GM23338 (cell line): ENCODE measurements around the gene TMEM120B. TPM values are rescaled to one million over a fixed set of nuclear protein-coding genes. Genes with fewer than 3 reads are reported as not detected.
A peak's percentile ranks its signal among the peaks of the same experiment; 100 is the strongest.

ENCODE experiments used
- ATAC-seq: fragments of 200-7000 bp; cut with Tn5 transposase; 3 replicates; pipeline ENCODE4 v1.9.1; 2020
- DNase-seq: peaks from one replicate; pipeline ENCODE4 v3.0.0-alpha.2; 2015; ENCODE audit warnings: low spot score
- H2AFZ ChIP-seq: fragments of 200-600 bp; sonication (generic); 2 replicates; pipeline ENCODE4 v1.8.0; 2016; ENCODE audit warnings: antibody characterized with exemption, mild to moderate bottlenecking, moderate library complexity
- H3F3A ChIP-seq: fragments of 200-600 bp; sonication (generic); replicated peaks from 2 replicates; pipeline ENCODE4 v1.8.0; 2017; ENCODE audit warnings: antibody characterized with exemption, mixed run types, low read depth
- H3K27ac ChIP-seq: fragments of 200-600 bp; sonication (generic); 2 replicates; pipeline ENCODE4 v1.6.1; 2016; ENCODE audit warnings: low read depth
- H3K27me3 ChIP-seq: fragments of 200-600 bp; sonication (generic); 2 replicates; pipeline ENCODE4 v1.8.0; 2016; ENCODE audit warnings: mild to moderate bottlenecking, mixed run types, moderate library complexity; ENCODE audit not compliant: insufficient read depth
- H3K36me3 ChIP-seq: fragments of 200-600 bp; sonication (generic); 2 replicates; pipeline ENCODE4 v1.8.0; 2016; ENCODE audit warnings: mild to moderate bottlenecking; ENCODE audit not compliant: insufficient read depth
- H3K4me1 ChIP-seq: fragments of 200-600 bp; sonication (generic); 2 replicates; pipeline ENCODE4 v1.8.0; 2016; ENCODE audit warnings: mild to moderate bottlenecking, moderate library complexity; ENCODE audit not compliant: insufficient read depth
- H3K4me2 ChIP-seq: fragments of 200-600 bp; sonication (generic); 2 replicates; pipeline ENCODE4 v1.7.1; 2017; ENCODE audit warnings: mixed run types
- H3K4me3 ChIP-seq: fragments of 200-600 bp; sonication (generic); 2 replicates; pipeline ENCODE4 v1.6.1; 2016; ENCODE audit warnings: mixed run types
- H3K79me2 ChIP-seq: fragments of 200-600 bp; sonication (generic); replicated peaks from 2 replicates; pipeline ENCODE4 v1.8.0; 2017; ENCODE audit warnings: mild to moderate bottlenecking; ENCODE audit not compliant: insufficient read depth
- H3K9me2 ChIP-seq: fragments of 200-600 bp; sonication (generic); 2 replicates; pipeline ENCODE4 v1.8.0; 2017; ENCODE audit not compliant: insufficient read depth
- H4K20me1 ChIP-seq: fragments of 200-600 bp; sonication (generic); replicated peaks from 2 replicates; pipeline ENCODE4 v1.8.0; 2017; ENCODE audit warnings: mild to moderate bottlenecking; ENCODE audit not compliant: insufficient read depth
- H3K27ac Mint-ChIP-seq: 2 replicates; pipeline ENCODE4 v1.8.0; 2020; ENCODE audit warnings: inconsistent platforms, mild to moderate bottlenecking, moderate library complexity, mixed read lengths
- H3K27me3 Mint-ChIP-seq: 3 replicates; pipeline ENCODE4 v1.8.0; 2022; ENCODE audit warnings: low read depth, mild to moderate bottlenecking, moderate library complexity, mixed read lengths, inconsistent platforms; ENCODE audit not compliant: insufficient read depth, poor library complexity
- H3K36me3 Mint-ChIP-seq: 3 replicates; pipeline ENCODE4 v1.8.0; 2021; ENCODE audit warnings: low read depth, mild to moderate bottlenecking, inconsistent platforms, moderate library complexity, mixed read lengths
- H3K4me1 Mint-ChIP-seq: 3 replicates; pipeline ENCODE4 v1.8.0; 2020; ENCODE audit warnings: mild to moderate bottlenecking, inconsistent platforms, mixed read lengths
- H3K4me3 Mint-ChIP-seq: 3 replicates; pipeline ENCODE4 v1.8.0; 2021; ENCODE audit warnings: moderate library complexity, mild to moderate bottlenecking, inconsistent platforms, mixed read lengths
- H3K9me3 Mint-ChIP-seq: 3 replicates; pipeline ENCODE4 v1.8.0; 2020; ENCODE audit warnings: moderate library complexity, mild to moderate bottlenecking, inconsistent platforms, mixed read lengths
- CREB1 ChIP-seq: fragments of 250-450 bp; sonication (Bioruptor Pico); IDR thresholded peaks from 2 replicates; pipeline ENCODE4 v1.5.0; 2020; ENCODE audit warnings: low read depth, mild to moderate bottlenecking, moderate library complexity
- CTCF ChIP-seq, 2 experiments: fragments of 200-600 bp in 1 of 2; sonication (generic) in 1 of 2; conservative IDR thresholded peaks; 2 replicates each; pipeline versions ENCODE4 v1.5.1 to v1.6.1; 2016 to 2017; ENCODE audit warnings: antibody characterized with exemption in 2 of 2, low read depth in 2 of 2, mild to moderate bottlenecking in 2 of 2, moderate library complexity in 1 of 2
- ETS1 ChIP-seq: IDR thresholded peaks from 2 replicates; pipeline ENCODE4 v1.6.1; 2016; ENCODE audit warnings: antibody characterized with exemption
- EZH2 ChIP-seq: fragments of 200-600 bp; sonication (generic); IDR thresholded peaks from one replicate; pipeline ENCODE4 v1.8.0; 2017; ENCODE audit warnings: antibody characterized with exemption, mild to moderate bottlenecking, low read depth; ENCODE audit not compliant: unreplicated experiment
- EZH2phosphoT487 ChIP-seq: fragments of 200-600 bp; sonication (generic); IDR thresholded peaks from one replicate; pipeline ENCODE4 v1.8.1; 2018; ENCODE audit warnings: antibody characterized with exemption; ENCODE audit not compliant: unreplicated experiment
- JUNB ChIP-seq: IDR thresholded peaks from one replicate; pipeline ENCODE4 v1.6.1; 2016; ENCODE audit warnings: antibody characterized with exemption; ENCODE audit not compliant: unreplicated experiment
- NANOG ChIP-seq: IDR thresholded peaks from 2 replicates; pipeline ENCODE4 v1.6.1; 2016; ENCODE audit warnings: antibody characterized with exemption, borderline replicate concordance
- POLR2AphosphoS5 ChIP-seq: IDR thresholded peaks from 2 replicates; pipeline ENCODE4 v1.6.1; 2016; ENCODE audit warnings: antibody characterized with exemption, low read depth
- REST ChIP-seq: IDR thresholded peaks from one replicate; pipeline ENCODE4 v1.6.1; 2018; ENCODE audit warnings: antibody characterized with exemption; ENCODE audit not compliant: unreplicated experiment
- STAT1 ChIP-seq: IDR thresholded peaks from one replicate; pipeline ENCODE4 v1.6.1; 2016; ENCODE audit warnings: antibody characterized with exemption; ENCODE audit not compliant: unreplicated experiment
- ZNF114 ChIP-seq: fragments of 250-450 bp; sonication (Bioruptor Pico); IDR thresholded peaks from 2 replicates; pipeline ENCODE4 v1.5.0; 2020; ENCODE audit warnings: mild to moderate bottlenecking, moderate library complexity
- ZNF331 ChIP-seq: fragments of 250-450 bp; sonication (Bioruptor Pico); IDR thresholded peaks from 2 replicates; pipeline ENCODE4 v1.5.0; 2020; ENCODE audit warnings: low read depth, mild to moderate bottlenecking, moderate library complexity
- polyA plus RNA-seq: library from polyadenylated mRNA; unstranded; fragments of >200 nt; fragmentation: Nextera tagmentation; extraction: Ambion mirVana; gene quantifications from 2 replicates; pipeline ENCODE4 v1.2.1, GENCODE V29; 2016
- total RNA-seq: library from RNA; depleted of rRNA; stranded (reverse); fragments of >200 nt; shearing (Covaris generic); gene quantifications from 2 replicates; pipeline ENCODE4 v1.2.3, GENCODE V29; 2014
- TF ChIP-seq, protein P1 (sequence below): fragments of 250-450 bp; sonication (Bioruptor Pico); IDR thresholded peaks from 2 replicates; pipeline ENCODE4 v1.5.0; 2020; ENCODE audit warnings: mild to moderate bottlenecking, moderate library complexity

Gene TMEM120B
- total and polyA plus RNA-seq, 2 experiments from 2014 or later: 15.0 to 36.0 TPM

- TF ChIP-seq EZH2phosphoT487 (no peak), EZH2 (no peak), NANOG (no peak), CREB1 (CRISPR knock-in tag) (no peak), ZNF331 (no peak), ETS1 (no peak), STAT1 (no peak), CTCF (conservative IDR thresholded peaks at IDR 0.05; ENCODE audit: low read depth in 2 of 2) (no peak), ZNF114 (CRISPR knock-in tag) (no peak), POLR2AphosphoS5 (no peak), JUNB (no peak), REST (no peak)
- TF ChIP-seq, protein P1, sequence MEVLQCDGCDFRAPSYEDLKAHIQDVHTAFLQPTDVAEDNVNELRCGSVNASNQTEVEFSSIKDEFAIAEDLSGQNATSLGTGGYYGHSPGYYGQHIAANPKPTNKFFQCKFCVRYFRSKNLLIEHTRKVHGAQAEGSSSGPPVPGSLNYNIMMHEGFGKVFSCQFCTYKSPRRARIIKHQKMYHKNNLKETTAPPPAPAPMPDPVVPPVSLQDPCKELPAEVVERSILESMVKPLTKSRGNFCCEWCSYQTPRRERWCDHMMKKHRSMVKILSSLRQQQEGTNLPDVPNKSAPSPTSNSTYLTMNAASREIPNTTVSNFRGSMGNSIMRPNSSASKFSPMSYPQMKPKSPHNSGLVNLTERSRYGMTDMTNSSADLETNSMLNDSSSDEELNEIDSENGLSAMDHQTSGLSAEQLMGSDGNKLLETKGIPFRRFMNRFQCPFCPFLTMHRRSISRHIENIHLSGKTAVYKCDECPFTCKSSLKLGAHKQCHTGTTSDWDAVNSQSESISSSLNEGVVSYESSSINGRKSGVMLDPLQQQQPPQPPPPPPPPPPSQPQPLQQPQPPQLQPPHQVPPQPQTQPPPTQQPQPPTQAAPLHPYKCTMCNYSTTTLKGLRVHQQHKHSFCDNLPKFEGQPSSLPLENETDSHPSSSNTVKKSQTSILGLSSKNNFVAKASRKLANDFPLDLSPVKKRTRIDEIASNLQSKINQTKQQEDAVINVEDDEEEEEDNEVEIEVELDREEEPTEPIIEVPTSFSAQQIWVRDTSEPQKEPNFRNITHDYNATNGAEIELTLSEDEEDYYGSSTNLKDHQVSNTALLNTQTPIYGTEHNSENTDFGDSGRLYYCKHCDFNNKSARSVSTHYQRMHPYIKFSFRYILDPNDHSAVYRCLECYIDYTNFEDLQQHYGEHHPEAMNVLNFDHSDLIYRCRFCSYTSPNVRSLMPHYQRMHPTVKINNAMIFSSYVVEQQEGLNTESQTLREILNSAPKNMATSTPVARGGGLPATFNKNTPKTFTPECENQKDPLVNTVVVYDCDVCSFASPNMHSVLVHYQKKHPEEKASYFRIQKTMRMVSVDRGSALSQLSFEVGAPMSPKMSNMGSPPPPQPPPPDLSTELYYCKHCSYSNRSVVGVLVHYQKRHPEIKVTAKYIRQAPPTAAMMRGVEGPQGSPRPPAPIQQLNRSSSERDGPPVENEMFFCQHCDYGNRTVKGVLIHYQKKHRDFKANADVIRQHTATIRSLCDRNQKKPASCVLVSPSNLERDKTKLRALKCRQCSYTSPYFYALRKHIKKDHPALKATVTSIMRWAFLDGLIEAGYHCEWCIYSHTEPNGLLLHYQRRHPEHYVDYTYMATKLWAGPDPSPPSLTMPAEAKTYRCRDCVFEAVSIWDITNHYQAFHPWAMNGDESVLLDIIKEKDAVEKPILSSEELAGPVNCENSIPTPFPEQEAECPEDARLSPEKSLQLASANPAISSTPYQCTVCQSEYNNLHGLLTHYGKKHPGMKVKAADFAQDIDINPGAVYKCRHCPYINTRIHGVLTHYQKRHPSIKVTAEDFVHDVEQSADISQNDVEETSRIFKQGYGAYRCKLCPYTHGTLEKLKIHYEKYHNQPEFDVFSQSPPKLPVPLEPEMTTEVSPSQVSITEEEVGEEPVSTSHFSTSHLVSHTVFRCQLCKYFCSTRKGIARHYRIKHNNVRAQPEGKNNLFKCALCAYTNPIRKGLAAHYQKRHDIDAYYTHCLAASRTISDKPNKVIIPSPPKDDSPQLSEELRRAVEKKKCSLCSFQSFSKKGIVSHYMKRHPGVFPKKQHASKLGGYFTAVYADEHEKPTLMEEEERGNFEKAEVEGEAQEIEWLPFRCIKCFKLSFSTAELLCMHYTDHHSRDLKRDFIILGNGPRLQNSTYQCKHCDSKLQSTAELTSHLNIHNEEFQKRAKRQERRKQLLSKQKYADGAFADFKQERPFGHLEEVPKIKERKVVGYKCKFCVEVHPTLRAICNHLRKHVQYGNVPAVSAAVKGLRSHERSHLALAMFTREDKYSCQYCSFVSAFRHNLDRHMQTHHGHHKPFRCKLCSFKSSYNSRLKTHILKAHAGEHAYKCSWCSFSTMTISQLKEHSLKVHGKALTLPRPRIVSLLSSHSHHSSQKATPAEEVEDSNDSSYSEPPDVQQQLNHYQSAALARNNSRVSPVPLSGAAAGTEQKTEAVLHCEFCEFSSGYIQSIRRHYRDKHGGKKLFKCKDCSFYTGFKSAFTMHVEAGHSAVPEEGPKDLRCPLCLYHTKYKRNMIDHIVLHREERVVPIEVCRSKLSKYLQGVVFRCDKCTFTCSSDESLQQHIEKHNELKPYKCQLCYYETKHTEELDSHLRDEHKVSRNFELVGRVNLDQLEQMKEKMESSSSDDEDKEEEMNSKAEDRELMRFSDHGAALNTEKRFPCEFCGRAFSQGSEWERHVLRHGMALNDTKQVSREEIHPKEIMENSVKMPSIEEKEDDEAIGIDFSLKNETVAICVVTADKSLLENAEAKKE (CRISPR knock-in tag): no peak
- H3K27ac ChIP-seq: 0 out of 2 replicates have a peak overlapping the region, but pooled peaks have one; percentile 63
- Mint-ChIP-seq H3K4me1 (peaks cover 28% of the 10 kb centered on the region), H3K27me3 (peaks cover 15% of the 10 kb centered on the region), H3K4me3 (no peak overlapping the region), H3K9me3 (no peaks in the 10 kb centered on the region; the same call in 2 of the 3 replicates), H3K27ac (no peak overlapping the region), H3K36me3 (no peaks in the 10 kb centered on the region; the same call in 2 of the 3 replicates)
- H2AFZ ChIP-seq: no peak overlapping the region
- no peaks in the 10 kb centered on the region for H3K27me3 ChIP-seq
- no peaks in the 10 kb centered on the region for H3K36me3 ChIP-seq
- no peak overlapping the region for H3K4me3 ChIP-seq
- no peaks in the 10 kb centered on the region for H3K79me2 ChIP-seq
- 0 out of 2 replicates have a peak, but pooled peaks cover 6% of the 10 kb centered on the region for H3K4me1 ChIP-seq
- DNase-seq: peak; percentile 39
- peaks cover 14% of the 10 kb centered on the region; the same call in 1 of the 2 replicates for H3F3A ChIP-seq
- no peak overlapping the region for H3K4me2 ChIP-seq
- no peak for ATAC-seq
- no peaks in the 10 kb centered on the region for H3K9me2 ChIP-seq
- no peaks in the 10 kb centered on the region for H4K20me1 ChIP-seq
Observed at GRCh38 chr12:121676190-121676589, 36.4 kb upstream of the TMEM120B start.
